GM18526 (cell line): ENCODE data around the gene ZNF683.
"Not testable (repeated sequence)": the region's sequence is repeated elsewhere in the genome, so short reads cannot be mapped to it uniquely, and the experiment has no call there.

Experiments
- POLR2A ChIP-seq: IDR thresholded peaks from 3 replicates; pipeline ENCODE4 v1.6.1; 2011; ENCODE audit not compliant: insufficient read length; ENCODE audit errors: extremely low read depth

Gene ZNF683

DNA sequence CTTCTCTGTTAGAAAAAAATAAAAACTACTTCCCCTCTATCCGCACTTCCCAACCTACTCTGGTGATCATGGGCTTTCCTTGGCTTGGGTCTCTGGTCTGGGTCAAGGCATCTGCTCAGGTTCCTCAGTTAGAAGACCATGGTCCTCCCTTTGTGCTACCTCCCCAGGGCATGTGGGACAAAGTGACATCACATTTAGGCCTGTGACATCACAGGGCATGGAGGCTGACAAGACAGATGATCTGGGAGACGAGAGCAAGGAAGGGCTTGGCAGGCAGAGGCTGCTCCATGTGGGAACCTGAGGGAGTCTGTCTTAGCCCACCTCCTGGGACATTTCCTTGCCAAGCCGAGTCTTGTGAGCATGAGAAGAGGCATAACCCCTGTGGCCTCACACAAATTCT lies at the start of gene ZNF683:
ZNF683 (minus strand) TSS at position 140 of the 400 bp plus-strand sequence. CDS start 4,179 bp downstream, outside the sequence.
- TF ChIP-seq POLR2A = not testable (repeated sequence)

DNA sequence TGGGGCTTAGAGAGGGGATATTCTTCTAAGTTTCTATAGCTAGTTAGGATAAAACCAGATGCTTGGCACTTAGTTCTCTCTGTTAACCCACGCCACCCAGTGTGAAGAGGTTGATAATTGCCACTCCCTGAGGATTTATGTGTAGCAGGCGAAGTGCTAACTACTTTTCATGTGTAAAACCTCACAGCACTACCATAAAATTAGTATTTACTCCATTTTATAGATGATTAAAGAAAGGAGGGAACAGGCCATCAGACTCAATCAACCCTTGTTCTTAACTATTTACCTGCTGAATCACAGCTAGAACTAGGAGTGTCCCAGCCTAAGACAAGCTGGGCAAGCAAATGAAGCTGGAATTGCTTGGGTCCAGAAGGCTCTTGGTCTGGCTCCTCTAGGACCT lies 46.9 kb upstream of the ZNF683 start:
- TF ChIP-seq POLR2A = no peak

DNA sequence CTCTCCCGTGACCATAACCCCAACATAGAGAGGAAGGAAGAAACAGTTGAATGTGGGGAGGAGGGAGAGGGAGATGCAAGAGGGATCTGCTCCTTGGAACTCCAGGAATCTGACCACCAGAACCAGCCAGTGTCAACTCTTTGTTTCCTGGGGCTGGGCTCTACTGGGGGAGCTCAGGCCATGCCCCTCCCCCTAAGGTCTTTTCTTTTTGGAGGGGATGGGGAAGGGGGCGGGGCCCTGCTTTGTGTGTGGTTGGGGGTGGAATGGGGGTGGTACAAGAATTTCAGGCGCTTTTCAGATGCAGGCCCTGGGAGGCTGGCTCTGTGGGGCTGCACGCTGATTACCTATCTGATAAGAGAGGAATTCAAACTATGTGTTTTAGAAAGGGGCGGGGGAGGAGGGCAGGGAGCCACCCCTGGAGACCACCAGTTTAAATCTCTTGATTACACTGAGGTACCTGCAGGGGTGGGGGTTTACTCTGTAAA lies 46.4 kb upstream of the ZNF683 start:
- TF ChIP-seq POLR2A = no peak

DNA sequence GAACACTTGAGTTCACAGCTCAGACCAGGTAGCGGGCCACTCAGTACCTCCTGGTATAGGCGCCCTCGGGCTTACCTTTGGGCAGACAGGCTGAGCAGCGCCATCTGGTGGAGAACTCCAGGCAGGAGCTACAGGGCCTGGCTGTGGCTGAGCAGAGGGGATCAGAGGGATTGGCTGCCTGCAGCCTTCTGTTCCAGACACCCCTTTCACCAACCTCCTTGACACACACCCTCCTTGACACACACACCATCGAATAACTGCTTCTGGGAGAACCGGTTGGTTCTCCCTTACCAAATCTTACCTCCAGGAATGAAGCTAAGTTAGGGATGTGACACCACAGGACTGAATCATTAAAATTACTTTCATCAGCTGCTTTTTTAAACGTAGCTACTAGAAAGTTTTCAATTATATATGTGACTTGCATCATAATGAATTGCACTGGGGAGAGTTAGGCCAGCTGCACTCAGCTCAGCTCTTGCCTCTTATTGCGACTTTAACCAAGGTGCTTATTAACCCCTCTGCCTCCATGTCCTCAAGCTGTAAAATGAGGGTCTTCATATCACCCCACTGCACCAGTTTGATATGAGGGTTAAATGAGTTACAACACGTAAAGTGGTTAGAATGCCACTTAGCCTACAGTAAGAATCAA lies 44.7 kb upstream of the ZNF683 start:
- no peak for TF ChIP-seq POLR2A

DNA sequence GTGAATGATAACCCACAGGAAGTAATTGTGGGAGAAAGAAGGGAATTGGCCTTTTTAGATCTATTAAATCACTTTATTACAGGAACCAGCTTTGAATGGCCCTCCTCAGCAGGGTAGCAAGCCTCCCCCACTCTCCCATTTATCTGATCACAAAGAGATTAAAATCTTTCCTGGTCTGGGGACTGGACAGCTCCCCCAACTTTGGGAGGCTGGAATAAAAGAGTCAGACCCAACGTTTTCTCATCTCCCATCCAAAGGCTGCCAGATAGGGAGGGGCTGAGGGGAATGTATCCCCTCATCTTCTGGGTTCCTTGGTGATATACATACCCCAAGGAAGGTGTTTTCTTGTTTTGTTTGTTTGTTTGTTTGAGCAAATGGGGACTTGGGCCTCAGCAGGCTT lies 40.5 kb upstream of the ZNF683 start:
- TF ChIP-seq POLR2A = no peak

DNA sequence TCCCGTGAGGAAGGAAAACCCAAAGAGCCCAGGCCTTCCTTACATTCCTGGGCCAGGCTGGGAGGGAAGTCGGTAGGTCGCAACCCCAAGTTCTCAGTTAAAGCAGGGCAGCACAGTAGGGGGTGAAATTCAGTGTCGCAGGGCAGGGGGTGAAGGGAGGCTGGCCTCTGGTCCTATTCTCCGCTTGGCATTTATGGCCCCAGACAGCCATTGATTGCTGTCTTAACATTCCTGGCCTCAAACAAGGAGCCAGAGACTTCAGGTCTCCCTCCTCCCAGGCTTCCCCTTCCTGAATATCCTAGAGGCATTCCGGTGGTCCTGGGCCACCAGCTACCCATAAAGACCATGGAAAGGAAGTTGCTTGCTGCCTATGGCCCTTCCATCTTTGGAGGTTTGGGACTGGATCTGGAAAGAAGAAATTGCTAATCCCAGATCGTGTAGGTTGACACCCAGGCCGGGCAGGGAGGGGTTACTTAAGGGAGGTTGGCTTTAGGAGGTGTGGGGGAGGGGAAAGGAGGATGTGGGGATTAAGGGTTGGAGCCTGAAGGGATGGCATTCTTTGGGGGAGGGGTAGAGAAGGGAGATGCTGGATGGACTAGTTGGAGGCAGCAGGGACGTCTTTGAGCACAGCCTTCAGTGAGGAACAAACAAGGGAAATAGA lies 39.8 kb upstream of the ZNF683 start:
- no peak for TF ChIP-seq POLR2A

DNA sequence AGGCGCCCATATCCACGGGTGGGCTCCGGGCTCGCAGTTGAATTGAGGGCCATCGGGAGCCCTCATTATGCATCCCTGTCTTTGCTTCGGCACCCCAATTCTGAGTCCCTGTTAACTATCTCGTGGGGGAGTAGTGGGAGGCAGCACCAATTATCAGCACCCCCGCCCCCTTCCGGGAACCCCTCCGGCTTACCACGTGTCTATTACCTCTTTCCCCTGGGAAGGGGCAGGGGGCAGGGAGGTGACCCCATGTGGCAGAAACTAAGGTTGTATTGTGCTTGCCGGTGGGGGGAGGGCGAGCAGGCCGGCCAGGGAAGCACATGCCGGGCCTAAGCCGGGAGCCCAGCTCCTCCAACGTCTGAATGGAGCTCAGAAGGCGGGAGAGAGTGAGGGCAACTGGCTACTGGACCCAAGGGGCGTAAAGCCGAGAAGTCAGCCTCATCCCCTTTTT lies 39.1 kb upstream of the ZNF683 start:
- no peak for TF ChIP-seq POLR2A

DNA sequence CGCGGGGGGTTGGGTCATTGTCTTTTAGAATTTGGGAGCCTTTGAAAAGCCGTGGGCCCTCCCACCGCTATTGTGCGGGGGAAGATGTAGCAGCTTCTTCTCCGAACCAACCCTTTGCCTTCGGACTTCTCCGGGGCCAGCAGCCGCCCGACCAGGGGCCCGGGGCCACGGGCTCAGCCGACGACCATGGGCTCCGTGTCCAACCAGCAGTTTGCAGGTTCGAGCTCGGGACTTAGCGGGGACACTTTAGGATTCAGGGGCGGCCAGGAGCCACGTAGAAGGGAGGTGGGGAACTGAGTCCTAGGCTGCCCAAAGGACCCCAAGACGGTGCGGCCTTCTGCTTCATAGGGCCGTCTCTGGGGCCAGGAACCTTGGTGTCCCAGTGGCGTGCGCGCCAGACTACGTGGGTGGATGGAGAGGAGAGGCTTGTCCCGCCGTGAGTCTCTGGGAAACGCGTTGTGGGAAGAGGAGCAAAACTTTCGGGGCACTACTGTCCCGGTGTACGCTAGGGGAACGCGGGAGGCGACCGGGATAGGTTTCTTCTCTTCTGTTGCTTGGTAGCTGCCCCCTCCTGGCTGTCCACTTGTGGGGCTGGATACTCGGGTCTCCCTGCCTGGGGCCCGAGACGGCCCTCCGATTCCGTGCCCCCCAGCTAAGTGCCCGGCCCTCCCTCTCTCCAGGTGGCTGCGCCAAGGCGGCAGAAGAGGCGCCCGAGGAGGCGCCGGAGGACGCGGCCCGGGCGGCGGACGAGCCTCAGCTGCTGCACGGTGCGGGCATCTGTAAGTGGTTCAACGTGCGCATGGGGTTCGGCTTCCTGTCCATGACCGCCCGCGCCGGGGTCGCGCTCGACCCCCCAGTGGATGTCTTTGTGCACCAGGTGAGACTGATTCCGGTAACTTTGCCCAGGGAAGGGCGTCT lies 38.4 kb upstream of the ZNF683 start, which contains the start of gene LIN28A:
LIN28A (plus strand) TSS at position 112 of the 918 bp plus-strand sequence; CDS start at position 187, 75 bp downstream.
- no peak for TF ChIP-seq POLR2A

DNA sequence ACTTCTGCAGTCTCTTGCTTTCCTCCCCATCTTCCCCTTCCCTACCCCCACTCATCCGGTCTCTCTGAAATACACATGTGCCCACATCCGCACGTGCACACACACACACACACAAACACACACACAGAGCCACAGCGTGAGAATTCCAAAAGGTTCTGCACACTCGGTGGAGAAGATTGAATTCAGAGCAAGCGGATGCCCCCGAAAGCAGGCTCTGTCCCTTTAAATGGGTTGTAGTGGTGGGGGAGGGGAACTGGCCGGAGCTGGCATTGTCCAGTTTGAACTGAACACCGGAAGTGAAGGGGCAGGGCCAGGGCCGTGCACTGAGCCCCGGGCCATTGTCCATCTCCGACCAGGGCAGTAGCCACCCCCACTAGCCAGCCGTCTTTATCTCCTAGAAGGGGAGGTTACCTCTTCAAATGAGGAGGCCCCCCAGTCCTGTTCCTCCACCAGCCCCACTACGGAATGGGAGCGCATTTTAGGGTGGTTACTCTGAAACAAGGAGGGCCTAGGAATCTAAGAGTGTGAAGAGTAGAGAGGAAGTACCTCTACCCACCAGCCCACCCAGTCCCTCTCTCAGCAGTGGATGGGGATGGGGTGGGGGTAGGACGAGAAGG lies 36.7 kb upstream of the ZNF683 start:
- no peak for TF ChIP-seq POLR2A

DNA sequence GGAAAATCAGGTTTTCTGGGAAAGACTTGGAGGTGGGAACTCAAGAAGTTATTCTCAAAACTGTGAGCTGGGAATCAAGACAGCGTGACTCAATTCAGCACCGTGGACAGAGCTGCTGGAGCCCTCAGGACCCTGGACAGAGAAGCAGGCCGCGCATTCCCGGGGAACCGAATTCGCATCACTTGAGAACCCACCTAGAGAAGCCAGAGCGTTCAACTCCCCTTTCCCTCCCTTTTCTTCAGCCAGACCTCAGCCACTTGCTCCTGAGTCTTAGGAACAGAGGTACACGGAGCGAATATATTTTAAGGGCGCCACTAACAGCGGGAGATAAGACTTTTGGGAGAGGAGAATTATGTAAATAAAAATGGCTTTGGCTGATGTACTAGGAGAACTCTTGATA lies 36.1 kb upstream of the ZNF683 start:
- no peak for TF ChIP-seq POLR2A

DNA sequence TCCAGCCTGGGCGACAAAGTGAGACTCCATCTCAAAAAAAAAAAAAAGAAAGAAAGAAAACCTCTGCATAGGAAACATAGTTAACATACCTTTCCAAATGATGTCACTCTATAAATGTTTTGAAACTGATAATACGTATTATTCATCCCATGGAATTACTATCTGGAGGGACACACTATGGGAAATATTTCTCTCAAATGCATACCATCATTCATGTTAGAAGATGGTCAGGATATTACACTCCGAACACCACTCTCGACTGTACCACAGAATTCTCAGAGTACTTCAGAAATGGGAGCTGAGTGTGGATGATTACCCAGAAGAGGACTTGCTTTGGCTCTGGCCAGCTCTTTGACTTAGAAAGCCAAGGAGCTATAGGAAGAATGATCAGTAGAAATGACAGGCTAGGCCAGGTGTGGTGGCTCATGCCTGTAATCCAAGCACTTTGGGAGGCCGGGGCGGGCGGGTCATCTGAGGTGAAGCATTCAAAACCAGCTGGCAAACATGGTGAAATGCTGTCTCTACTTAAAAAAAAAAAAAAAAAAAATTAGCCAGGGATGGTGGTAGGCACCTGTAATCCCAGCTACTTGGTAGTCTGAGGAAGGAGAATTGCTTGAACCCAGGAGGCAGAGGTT lies 32.8 kb upstream of the ZNF683 start:
- TF ChIP-seq POLR2A = no peak

DNA sequence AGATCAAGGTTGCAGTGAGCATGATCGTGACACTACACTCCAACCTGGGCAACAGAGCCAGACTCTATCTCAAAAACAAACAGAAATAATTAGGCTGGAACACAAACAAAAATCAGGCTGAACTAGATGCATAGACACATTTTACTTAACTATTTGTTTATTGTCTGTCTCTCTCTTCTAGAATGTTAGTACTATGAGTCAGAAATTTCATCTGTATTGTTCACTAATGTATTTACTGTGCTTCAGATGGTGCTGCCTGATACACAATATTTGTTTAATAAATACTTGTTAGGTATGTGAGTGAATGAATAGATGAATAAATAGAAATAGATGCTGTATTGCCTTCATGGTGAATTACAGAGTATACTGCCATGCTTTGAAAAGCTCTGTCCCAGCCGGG lies 32.1 kb upstream of the ZNF683 start:
- TF ChIP-seq POLR2A = no peak

DNA sequence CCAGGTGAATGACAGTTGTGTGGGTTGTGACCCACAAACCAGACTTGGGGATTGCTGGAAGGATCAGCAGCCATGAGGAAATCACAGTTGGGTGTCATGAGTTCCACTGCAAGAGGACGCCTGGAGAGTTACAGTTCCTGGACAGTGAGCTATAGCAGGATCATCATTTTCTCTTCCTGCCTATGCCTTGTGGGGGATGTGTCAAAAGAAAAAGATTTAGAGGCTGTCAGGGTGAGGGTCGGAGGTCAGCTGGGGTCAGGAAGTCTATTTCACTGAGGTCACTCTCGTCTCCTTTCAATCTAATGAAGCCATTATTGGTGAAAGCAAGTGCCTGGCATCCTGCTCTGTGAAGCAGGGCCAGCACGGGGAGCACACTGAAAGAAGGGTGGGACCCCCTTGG lies 31.1 kb upstream of the ZNF683 start:
- TF ChIP-seq POLR2A = no peak

DNA sequence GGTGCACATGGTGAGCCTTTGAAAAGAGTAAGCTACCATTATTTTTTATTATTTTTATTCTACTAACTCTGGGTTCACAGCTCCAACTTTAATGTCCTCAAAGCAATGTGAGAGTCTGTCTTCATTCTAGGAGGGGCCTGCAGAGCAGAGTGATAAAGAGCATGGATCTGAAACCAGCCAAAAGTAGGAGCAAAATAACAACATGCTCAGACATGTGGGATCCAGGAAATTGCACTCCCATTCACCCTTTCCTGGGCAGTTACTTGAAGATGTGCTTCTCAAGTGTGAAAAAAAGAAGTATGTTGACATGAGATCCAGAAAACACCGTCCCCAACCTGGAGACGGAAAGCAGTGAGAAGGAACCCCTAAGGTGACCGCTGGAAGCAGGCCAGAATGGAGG lies 29.3 kb upstream of the ZNF683 start:
- TF ChIP-seq POLR2A = no peak

DNA sequence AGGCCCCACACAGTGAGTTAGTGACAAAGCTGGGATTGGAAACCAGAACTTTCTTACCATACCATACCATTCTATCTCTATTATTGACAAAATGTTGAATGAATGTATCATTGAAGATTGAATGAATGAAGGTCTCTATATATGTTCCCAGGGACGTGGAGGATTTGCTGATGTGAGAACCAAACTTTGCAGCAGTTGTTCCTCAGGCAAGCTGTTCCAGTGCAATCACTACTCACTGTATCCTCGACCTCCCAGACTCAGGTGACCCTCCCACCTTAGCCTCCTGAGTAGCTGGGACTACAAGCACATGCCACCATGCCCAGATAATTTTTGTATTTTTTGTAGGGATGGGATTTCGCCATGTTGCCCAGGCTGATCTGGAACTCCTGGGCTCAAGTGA lies 26.5 kb upstream of the ZNF683 start:
- no peak for TF ChIP-seq POLR2A
